Measurements from ENCODE around the gene SRMS.

DNA sequence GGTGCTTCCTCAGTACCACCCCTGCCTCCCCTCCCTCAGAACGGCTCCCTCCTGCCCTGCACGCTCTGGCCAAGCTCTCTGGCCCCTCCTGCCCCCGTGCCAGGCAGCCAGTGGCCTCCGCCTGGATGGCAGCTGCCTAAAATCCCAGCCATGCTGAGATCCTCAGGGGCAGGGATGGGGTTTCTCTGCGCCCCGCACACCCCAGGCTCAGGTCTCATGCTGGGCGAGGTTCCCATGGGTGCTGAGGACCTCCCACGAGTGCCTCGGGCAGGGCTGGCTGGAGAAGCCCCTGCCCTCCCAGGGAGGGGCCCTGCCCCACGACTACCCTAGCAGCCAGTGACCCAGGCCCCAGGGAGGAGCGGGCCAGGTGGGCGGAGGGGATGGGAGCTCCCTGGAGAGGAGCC, 13.1 kb downstream of the SRMS start:
- no peak for TF ChIP-seq EP300 (IDR thresholded peaks at IDR 0.05)
- TF ChIP-seq, protein P1, sequence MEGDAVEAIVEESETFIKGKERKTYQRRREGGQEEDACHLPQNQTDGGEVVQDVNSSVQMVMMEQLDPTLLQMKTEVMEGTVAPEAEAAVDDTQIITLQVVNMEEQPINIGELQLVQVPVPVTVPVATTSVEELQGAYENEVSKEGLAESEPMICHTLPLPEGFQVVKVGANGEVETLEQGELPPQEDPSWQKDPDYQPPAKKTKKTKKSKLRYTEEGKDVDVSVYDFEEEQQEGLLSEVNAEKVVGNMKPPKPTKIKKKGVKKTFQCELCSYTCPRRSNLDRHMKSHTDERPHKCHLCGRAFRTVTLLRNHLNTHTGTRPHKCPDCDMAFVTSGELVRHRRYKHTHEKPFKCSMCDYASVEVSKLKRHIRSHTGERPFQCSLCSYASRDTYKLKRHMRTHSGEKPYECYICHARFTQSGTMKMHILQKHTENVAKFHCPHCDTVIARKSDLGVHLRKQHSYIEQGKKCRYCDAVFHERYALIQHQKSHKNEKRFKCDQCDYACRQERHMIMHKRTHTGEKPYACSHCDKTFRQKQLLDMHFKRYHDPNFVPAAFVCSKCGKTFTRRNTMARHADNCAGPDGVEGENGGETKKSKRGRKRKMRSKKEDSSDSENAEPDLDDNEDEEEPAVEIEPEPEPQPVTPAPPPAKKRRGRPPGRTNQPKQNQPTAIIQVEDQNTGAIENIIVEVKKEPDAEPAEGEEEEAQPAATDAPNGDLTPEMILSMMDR (IDR thresholded peaks at IDR 0.05), result no peak
